ENCODE results near the gene AGBL4. TPM values are rescaled to one million over a fixed set of nuclear protein-coding genes. Genes with fewer than 3 reads are reported as not detected.

AGBL4 gene
- total and polyA plus RNA-seq, 7 donors: 0.01 to 0.05 TPM; not detected in 5

- ATAC-seq (no peak), DNase-seq (no peak)
- no peaks in the 10 kb centered on the region for H3K9me3 ChIP-seq
- intact Hi-C loops (cut with DNase I): no loop called here
- no peak overlapping the region for H3K27ac ChIP-seq
- peaks cover 5% of the 10 kb centered on the region for H3K4me1 ChIP-seq
- TF ChIP-seq CTCF (IDR thresholded peaks at IDR 0.05): no peak
- peaks cover 0 to 17% of the 10 kb centered on the region in 2 donors for H3K36me3 ChIP-seq (ENCODE audit: insufficient read depth in 1 of 2, low read depth in 1 of 2)
- H3K27me3 ChIP-seq (ENCODE audit: insufficient read depth in 3 of 3, low read length in 2 of 3): no peaks in the 10 kb centered on the region
- no peak overlapping the region for H3K4me3 ChIP-seq
- WGBS, 3 donors: 76 to 93% (median 86%) methylated on average over 4 of the region's 4 CpGs
Observed at GRCh38 chr1:48726557-48727215, 1297.1 kb downstream of the AGBL4 start.

GRCh38 chr1:48726139-48726538, 1297.6 kb downstream of the AGBL4 start:
- Histone ChIP-seq H3K4me1 (peaks cover 5% of the 10 kb centered on the region), H3K36me3 (ENCODE audit: insufficient read depth in 1 of 2, low read depth in 1 of 2) (peaks cover 0 to 17% of the 10 kb centered on the region in 2 donors), H3K4me3 (no peak overlapping the region), H3K27ac (no peak overlapping the region), H3K27me3 (ENCODE audit: insufficient read depth in 3 of 3, low read length in 2 of 3) (no peaks in the 10 kb centered on the region), H3K9me3 (no peaks in the 10 kb centered on the region)
- intact Hi-C loops (cut with DNase I): no loop called here
- ATAC-seq (no peak), DNase-seq (no peak)
- no peak for TF ChIP-seq CTCF (IDR thresholded peaks at IDR 0.05)
- WGBS, 3 donors: 94 to 98% (median 96%) methylated on average over 2 of the region's 2 CpGs

GRCh38 chr1:48725341-48726046, 1298.3 kb downstream of the AGBL4 start:
- H3K27me3 ChIP-seq (ENCODE audit: insufficient read depth in 3 of 3, low read length in 2 of 3): no peaks in the 10 kb centered on the region
- no peak overlapping the region for H3K27ac ChIP-seq
- peaks cover 0 to 17% of the 10 kb centered on the region in 2 donors for H3K36me3 ChIP-seq (ENCODE audit: insufficient read depth in 1 of 2, low read depth in 1 of 2)
- peaks cover 5% of the 10 kb centered on the region for H3K4me1 ChIP-seq
- WGBS, 3 donors: 59 to 76% (median 60%) methylated on average over 5 of the region's 5 CpGs
- H3K9me3 ChIP-seq: no peaks in the 10 kb centered on the region
- intact Hi-C loops (cut with DNase I): no loop called here
- no peak for DNase-seq
- H3K4me3 ChIP-seq: no peak overlapping the region
- ATAC-seq: no peak
- no peak for TF ChIP-seq CTCF (IDR thresholded peaks at IDR 0.05)

GRCh38 chr1:48720929-48721328, 1302.8 kb downstream of the AGBL4 start:
- intact Hi-C loops (cut with DNase I): no loop called here

More at GRCh38 chr1:48720929-48721328, 1302.8 kb downstream of the AGBL4 start:
- no peaks in the 10 kb centered on the region for H3K9me3 ChIP-seq
- no peak for TF ChIP-seq CTCF (IDR thresholded peaks at IDR 0.05)
- DNase-seq: no peak
- peaks cover 5% of the 10 kb centered on the region for H3K4me1 ChIP-seq
- H3K36me3 ChIP-seq (ENCODE audit: insufficient read depth in 1 of 2, low read depth in 1 of 2): no peaks in the 10 kb centered on the region
- no peak overlapping the region for H3K4me3 ChIP-seq
- H3K27me3 ChIP-seq (ENCODE audit: insufficient read depth in 3 of 3, low read length in 2 of 3): no peaks in the 10 kb centered on the region
- ATAC-seq: no peak
- no peak overlapping the region for H3K27ac ChIP-seq

Data from psoas muscle (tissue), 8 donors.